HepG2 (cell line): Measurements from ENCODE around the gene SHC1. TPM values are rescaled to one million over a fixed set of nuclear protein-coding genes. Genes with fewer than 3 reads are reported as not detected.

Experiments used
- ARID3A ChIP-seq: IDR thresholded peaks from 2 replicates; pipeline ENCODE4 v1.6.1; 2012; ENCODE audit warnings: low read depth, low read length, improper control_type of control experiment
- ELF4 ChIP-seq: sonication (generic); formaldehyde crosslinking; IDR thresholded peaks from 2 replicates; pipeline ENCODE4 v1.5.0; 2020; ENCODE audit warnings: missing genetic modification reagents, mild to moderate bottlenecking, moderate library complexity, borderline replicate concordance
- ETV5 ChIP-seq: IDR thresholded peaks from 2 replicates; pipeline ENCODE4 v1.6.1; 2018; ENCODE audit warnings: missing biosample characterization, missing genetic modification reagents, inconsistent platforms, borderline replicate concordance
- FIP1L1 ChIP-seq: fragments of 200-400 bp; formaldehyde crosslinking; IDR thresholded peaks from 2 replicates; pipeline ENCODE4 v1.6.1; 2018; ENCODE audit warnings: low read depth, mild to moderate bottlenecking, low read length, moderate library complexity, borderline replicate concordance; ENCODE audit not compliant: insufficient read depth
- FOSL2 ChIP-seq: sonication (generic); formaldehyde crosslinking; IDR thresholded peaks from 2 replicates; pipeline ENCODE4 v1.4.0; 2020; ENCODE audit warnings: missing genetic modification reagents
- HMGA1 ChIP-seq: sonication (generic); formaldehyde crosslinking; conservative IDR thresholded peaks from 2 replicates; pipeline ENCODE4 v1.4.0; 2020; ENCODE audit warnings: missing genetic modification reagents
- HNF4A ChIP-seq: sonication (generic); formaldehyde crosslinking; IDR thresholded peaks from 2 replicates; pipeline ENCODE4 v1.4.0; 2020; ENCODE audit warnings: missing genetic modification reagents
- RFXAP ChIP-seq: sonication (generic); formaldehyde crosslinking; IDR thresholded peaks from 2 replicates; pipeline ENCODE4 v1.4.0; 2020; ENCODE audit warnings: missing genetic modification reagents, borderline replicate concordance
- RXRB ChIP-seq: IDR thresholded peaks from 2 replicates; pipeline ENCODE4 v1.6.1; 2016; ENCODE audit warnings: borderline replicate concordance, missing genetic modification reagents, missing compliant biosample characterization
- SRSF4 ChIP-seq: fragments of 200-400 bp; formaldehyde crosslinking; IDR thresholded peaks from one replicate; pipeline ENCODE4 v1.6.1; 2018; ENCODE audit warnings: mild to moderate bottlenecking, low read depth, low read length, moderate library complexity; ENCODE audit not compliant: poor library complexity, severe bottlenecking
- THAP11 ChIP-seq: IDR thresholded peaks from 2 replicates; pipeline ENCODE4 v1.6.1; 2016; ENCODE audit warnings: missing biosample characterization, missing genetic modification reagents
- ZNF343 ChIP-seq: sonication (generic); formaldehyde crosslinking; IDR thresholded peaks from 2 replicates; pipeline ENCODE4 v1.4.0; 2020; ENCODE audit warnings: mild to moderate bottlenecking, missing genetic modification reagents
- ZNF570 ChIP-seq: sonication (generic); formaldehyde crosslinking; IDR thresholded peaks from 2 replicates; pipeline ENCODE4 v1.4.0; 2020; ENCODE audit warnings: mild to moderate bottlenecking, missing genetic modification reagents, borderline replicate concordance
- ZNF772 ChIP-seq: sonication (generic); formaldehyde crosslinking; IDR thresholded peaks from 2 replicates; pipeline ENCODE4 v1.5.0; 2020; ENCODE audit warnings: mild to moderate bottlenecking, missing genetic modification reagents
- ZSCAN29 ChIP-seq: sonication (generic); formaldehyde crosslinking; conservative IDR thresholded peaks from 2 replicates; pipeline ENCODE4 v1.4.0; 2020; ENCODE audit warnings: mild to moderate bottlenecking, missing genetic modification reagents
- ZXDC ChIP-seq: sonication (generic); formaldehyde crosslinking; IDR thresholded peaks from 2 replicates; pipeline ENCODE4 v1.5.0; 2020; ENCODE audit warnings: mild to moderate bottlenecking, missing genetic modification reagents
- polyA plus RNA-seq, 8 experiments: library from polyadenylated mRNA; depleted of rRNA in 3 of 8; stranded (reverse) in 7 of 8; unstranded in 1 of 8; fragments of >200 nt; fragmentation: Illumina TruSeq in 4 of 8; extraction: Trizol in 4 of 8; gene quantifications; 2 replicates each; pipeline versions ENCODE4 v1.2.1 to v1.2.3, GENCODE V29; 2011 to 2016; ENCODE audit warnings: low read depth in 4 of 8, missing spikeins in 1 of 8, mixed read lengths in 1 of 8; ENCODE audit not compliant: insufficient read depth in 1 of 8
- total RNA-seq, 5 experiments: library from RNA; depleted of rRNA; stranded (reverse); fragments of >200 nt; fragmentation: Illumina TruSeq; extraction: Trizol; gene quantifications; 2 replicates each; pipeline ENCODE4 v1.2.3, GENCODE V29; 2016; ENCODE audit warnings: low read depth in 1 of 5
- TF ChIP-seq, protein P1 (sequence below): sonication (generic); formaldehyde crosslinking; IDR thresholded peaks from 2 replicates; pipeline ENCODE4 v1.4.0; 2020; ENCODE audit warnings: missing genetic modification reagents
- TF ChIP-seq, protein P2 (sequence below): sonication (generic); formaldehyde crosslinking; IDR thresholded peaks from 2 replicates; pipeline ENCODE4 v1.4.0; 2020; ENCODE audit warnings: missing genetic modification reagents

The SHC1 gene
- total and polyA plus RNA-seq, 2 of the 13 experiments (the other 11 are each of a cell fraction or from before 2014, with no cell fraction given) = 52.0 to 137 TPM

- TF ChIP-seq, protein P1, sequence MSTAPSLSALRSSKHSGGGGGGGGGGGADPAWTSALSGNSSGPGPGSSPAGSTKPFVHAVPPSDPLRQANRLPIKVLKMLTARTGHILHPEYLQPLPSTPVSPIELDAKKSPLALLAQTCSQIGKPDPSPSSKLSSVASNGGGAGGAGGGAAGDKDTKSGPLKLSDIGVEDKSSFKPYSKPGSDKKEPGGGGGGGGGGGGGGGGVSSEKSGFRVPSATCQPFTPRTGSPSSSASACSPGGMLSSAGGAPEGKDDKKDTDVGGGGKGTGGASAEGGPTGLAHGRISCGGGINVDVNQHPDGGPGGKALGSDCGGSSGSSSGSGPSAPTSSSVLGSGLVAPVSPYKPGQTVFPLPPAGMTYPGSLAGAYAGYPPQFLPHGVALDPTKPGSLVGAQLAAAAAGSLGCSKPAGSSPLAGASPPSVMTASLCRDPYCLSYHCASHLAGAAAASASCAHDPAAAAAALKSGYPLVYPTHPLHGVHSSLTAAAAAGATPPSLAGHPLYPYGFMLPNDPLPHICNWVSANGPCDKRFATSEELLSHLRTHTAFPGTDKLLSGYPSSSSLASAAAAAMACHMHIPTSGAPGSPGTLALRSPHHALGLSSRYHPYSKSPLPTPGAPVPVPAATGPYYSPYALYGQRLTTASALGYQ (CRISPR knock-in tag) = peak; percentile 22; the same call in 1 of the 2 replicates
- TF ChIP-seq ETV5 (peak; percentile 94), HMGA1 (CRISPR knock-in tag) (no peak), ZXDC (CRISPR knock-in tag) (no peak; the same call in 1 of the 2 replicates), SRSF4 (no peak), ZNF772 (peak; percentile 39; the same call in 1 of the 2 replicates), THAP11 (CRISPR knock-in tag) (peak; percentile 71), RXRB (CRISPR knock-in tag) (peak; percentile 74), ZSCAN29 (CRISPR knock-in tag) (0 out of 2 replicates have a peak, but pooled peaks have one; percentile 24), ELF4 (CRISPR knock-in tag) (0 out of 2 replicates have a peak, but pooled peaks have one; percentile 76), HNF4A (CRISPR knock-in tag) (peak; percentile 54), ZNF570 (CRISPR knock-in tag) (no peak), FIP1L1 (no peak), ARID3A (no peak), ZNF343 (no peak), RFXAP (no peak), FOSL2 (CRISPR knock-in tag) (peak; percentile 69)
- TF ChIP-seq, protein P2, sequence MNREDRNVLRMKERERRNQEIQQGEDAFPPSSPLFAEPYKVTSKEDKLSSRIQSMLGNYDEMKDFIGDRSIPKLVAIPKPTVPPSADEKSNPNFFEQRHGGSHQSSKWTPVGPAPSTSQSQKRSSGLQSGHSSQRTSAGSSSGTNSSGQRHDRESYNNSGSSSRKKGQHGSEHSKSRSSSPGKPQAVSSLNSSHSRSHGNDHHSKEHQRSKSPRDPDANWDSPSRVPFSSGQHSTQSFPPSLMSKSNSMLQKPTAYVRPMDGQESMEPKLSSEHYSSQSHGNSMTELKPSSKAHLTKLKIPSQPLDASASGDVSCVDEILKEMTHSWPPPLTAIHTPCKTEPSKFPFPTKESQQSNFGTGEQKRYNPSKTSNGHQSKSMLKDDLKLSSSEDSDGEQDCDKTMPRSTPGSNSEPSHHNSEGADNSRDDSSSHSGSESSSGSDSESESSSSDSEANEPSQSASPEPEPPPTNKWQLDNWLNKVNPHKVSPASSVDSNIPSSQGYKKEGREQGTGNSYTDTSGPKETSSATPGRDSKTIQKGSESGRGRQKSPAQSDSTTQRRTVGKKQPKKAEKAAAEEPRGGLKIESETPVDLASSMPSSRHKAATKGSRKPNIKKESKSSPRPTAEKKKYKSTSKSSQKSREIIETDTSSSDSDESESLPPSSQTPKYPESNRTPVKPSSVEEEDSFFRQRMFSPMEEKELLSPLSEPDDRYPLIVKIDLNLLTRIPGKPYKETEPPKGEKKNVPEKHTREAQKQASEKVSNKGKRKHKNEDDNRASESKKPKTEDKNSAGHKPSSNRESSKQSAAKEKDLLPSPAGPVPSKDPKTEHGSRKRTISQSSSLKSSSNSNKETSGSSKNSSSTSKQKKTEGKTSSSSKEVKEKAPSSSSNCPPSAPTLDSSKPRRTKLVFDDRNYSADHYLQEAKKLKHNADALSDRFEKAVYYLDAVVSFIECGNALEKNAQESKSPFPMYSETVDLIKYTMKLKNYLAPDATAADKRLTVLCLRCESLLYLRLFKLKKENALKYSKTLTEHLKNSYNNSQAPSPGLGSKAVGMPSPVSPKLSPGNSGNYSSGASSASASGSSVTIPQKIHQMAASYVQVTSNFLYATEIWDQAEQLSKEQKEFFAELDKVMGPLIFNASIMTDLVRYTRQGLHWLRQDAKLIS = peak; percentile 70; the same call in 1 of the 2 replicates
Observed at GRCh38 chr1:154972517-154973343, 2.2 kb upstream of the SHC1 start (continued).
